ENCODE measurements around the gene TRMT5.

Gene TRMT5

DNA sequence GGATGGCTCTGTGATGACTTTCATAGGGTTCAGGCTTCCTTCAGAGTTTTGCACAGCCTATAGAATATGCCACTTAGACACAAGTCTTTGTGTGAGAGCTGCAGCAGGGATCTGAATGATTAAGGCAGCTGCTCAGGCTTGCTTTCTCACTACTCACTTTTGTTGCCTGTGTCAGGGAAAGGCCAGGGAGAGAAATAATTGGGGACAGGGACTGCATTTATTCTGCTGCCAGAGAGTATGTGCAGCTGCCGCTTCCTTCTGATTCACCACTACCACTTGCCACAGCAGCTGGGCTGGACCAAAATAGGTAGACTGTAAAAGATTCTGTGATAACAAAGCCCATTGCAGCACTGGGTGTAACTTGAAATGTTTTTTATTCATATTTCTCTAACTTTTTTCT lies 49.7 kb downstream of the TRMT5 start:
- no peak for DNase-seq

DNA sequence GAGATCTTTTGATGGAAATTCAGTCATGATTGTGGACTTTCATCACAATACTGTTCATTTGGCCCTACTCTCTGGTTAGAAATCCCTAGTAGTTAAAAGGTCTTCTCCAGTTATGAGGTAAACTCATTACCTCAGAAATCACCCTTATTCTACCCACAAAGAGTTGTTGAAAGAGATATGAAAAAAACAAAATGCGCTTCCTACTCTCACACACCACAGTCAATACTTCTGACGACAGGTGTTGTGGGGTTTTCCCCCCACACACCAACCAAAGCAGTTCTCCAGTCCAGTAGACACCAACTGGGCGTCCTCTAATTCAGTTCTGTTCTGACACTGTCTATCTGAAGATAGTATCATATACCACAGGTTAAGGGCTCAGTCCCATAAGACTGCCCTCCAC lies 54.9 kb downstream of the TRMT5 start:
- Histone ChIP-seq H3K79me2 (ENCODE audit: low read length) (no peaks in the 10 kb centered on the region), H3K4me1 (ENCODE audit: low read length) (no peaks in the 10 kb centered on the region), H3K9me3 (replicated peaks; ENCODE audit: insufficient read depth, low read length) (no peaks in the 10 kb centered on the region), H3K36me3 (replicated peaks; ENCODE audit: insufficient read depth, low read length) (no peaks in the 10 kb centered on the region), H3K4me3 (ENCODE audit: low read length) (no peak overlapping the region), H3K27me3 (replicated peaks; ENCODE audit: insufficient read depth, low read length) (no peaks in the 10 kb centered on the region), H3K9ac (ENCODE audit: low read length) (no peak overlapping the region), H4K20me1 (ENCODE audit: insufficient read depth, low read length) (no peaks in the 10 kb centered on the region), H3K9me2 (replicated peaks; ENCODE audit: insufficient read depth, low read length) (no peaks in the 10 kb centered on the region), H3K27ac (ENCODE audit: low read length) (no peak overlapping the region), H3K4me2 (ENCODE audit: low read depth, low read length) (no peak overlapping the region), H2AFZ (ENCODE audit: low read length) (no peak overlapping the region), H3F3A (ENCODE audit: insufficient read depth, low read length) (no peaks in the 10 kb centered on the region)
- no peak for TF ChIP-seq EZH2 (optimal IDR thresholded peaks at IDR 0.05; ENCODE audit: low read depth, low read length)
- no peak for TF ChIP-seq EZH2phosphoT487 (IDR thresholded peaks at IDR 0.05; ENCODE audit: low read length)
- no peak for TF ChIP-seq CTCF (IDR thresholded peaks at IDR 0.05; ENCODE audit: low read length)
- no peak for DNase-seq

More for the DNA sequence above, 49.7 kb downstream of the TRMT5 start:
- Histone ChIP-seq H3K4me3 (ENCODE audit: low read length) (no peak overlapping the region), H3K9me2 (replicated peaks; ENCODE audit: insufficient read depth, low read length) (no peaks in the 10 kb centered on the region), H3F3A (ENCODE audit: insufficient read depth, low read length) (no peaks in the 10 kb centered on the region), H3K27me3 (replicated peaks; ENCODE audit: insufficient read depth, low read length) (no peaks in the 10 kb centered on the region), H3K36me3 (replicated peaks; ENCODE audit: insufficient read depth, low read length) (no peaks in the 10 kb centered on the region), H3K4me1 (ENCODE audit: low read length) (no peaks in the 10 kb centered on the region), H3K27ac (ENCODE audit: low read length) (no peak overlapping the region), H3K9ac (ENCODE audit: low read length) (no peak overlapping the region), H3K4me2 (ENCODE audit: low read depth, low read length) (no peak overlapping the region), H3K9me3 (replicated peaks; ENCODE audit: insufficient read depth, low read length) (no peaks in the 10 kb centered on the region), H2AFZ (ENCODE audit: low read length) (no peak overlapping the region), H3K79me2 (ENCODE audit: low read length) (no peaks in the 10 kb centered on the region), H4K20me1 (ENCODE audit: insufficient read depth, low read length) (no peaks in the 10 kb centered on the region)
- TF ChIP-seq EZH2 (optimal IDR thresholded peaks at IDR 0.05; ENCODE audit: low read depth, low read length) (no peak), CTCF (IDR thresholded peaks at IDR 0.05; ENCODE audit: low read length) (no peak), EZH2phosphoT487 (IDR thresholded peaks at IDR 0.05; ENCODE audit: low read length) (no peak)

GRCh38 chr14:60925286-60925685 lies 55.6 kb downstream of the TRMT5 start:
- Histone ChIP-seq H3K4me2 (ENCODE audit: low read depth, low read length) (no peak overlapping the region), H3K9me3 (replicated peaks; ENCODE audit: insufficient read depth, low read length) (no peaks in the 10 kb centered on the region), H2AFZ (ENCODE audit: low read length) (no peak overlapping the region), H3F3A (ENCODE audit: insufficient read depth, low read length) (no peaks in the 10 kb centered on the region), H3K27me3 (replicated peaks; ENCODE audit: insufficient read depth, low read length) (no peaks in the 10 kb centered on the region), H4K20me1 (ENCODE audit: insufficient read depth, low read length) (no peaks in the 10 kb centered on the region), H3K9me2 (replicated peaks; ENCODE audit: insufficient read depth, low read length) (no peaks in the 10 kb centered on the region), H3K79me2 (ENCODE audit: low read length) (no peaks in the 10 kb centered on the region), H3K4me1 (ENCODE audit: low read length) (no peaks in the 10 kb centered on the region), H3K27ac (ENCODE audit: low read length) (no peak overlapping the region), H3K4me3 (ENCODE audit: low read length) (no peak overlapping the region), H3K36me3 (replicated peaks; ENCODE audit: insufficient read depth, low read length) (no peaks in the 10 kb centered on the region), H3K9ac (ENCODE audit: low read length) (no peak overlapping the region)
- TF ChIP-seq CTCF (IDR thresholded peaks at IDR 0.05; ENCODE audit: low read length) (no peak), EZH2phosphoT487 (IDR thresholded peaks at IDR 0.05; ENCODE audit: low read length) (no peak), EZH2 (optimal IDR thresholded peaks at IDR 0.05; ENCODE audit: low read depth, low read length) (no peak)
- DNase-seq: no peak

Measured in MM.1S (cell line).